Heart left ventricle (tissue), 16 donors: ENCODE data around the gene RSPH10B2. TPM values are rescaled to one million over a fixed set of nuclear protein-coding genes. Genes with fewer than 3 reads are reported as not detected.
A peak's percentile ranks its signal among the peaks of the same experiment; 100 is the strongest.
"Not testable (repeated sequence)": the region's sequence is repeated elsewhere in the genome, so short reads cannot be mapped to it uniquely, and the experiment has no call there.

Experiments used
- ATAC-seq, 4 donors: fragments of 200-7000 bp; cut with Tn5 transposase; one replicate each; pipeline ENCODE4 v1.9.1; 2020 to 2022; ENCODE audit warnings: moderate library complexity in 4 of 4, mild to moderate bottlenecking in 3 of 4, moderate number of reproducible peaks in 1 of 4
- DNase-seq, 5 donors: peaks; one replicate each; pipeline ENCODE4 v3.0.0-alpha.2; 2020
- H3K27ac ChIP-seq, 12 donors: fragments of 200-600 bp; sonication (generic) in 4 of 12; one replicate each; pipeline versions ENCODE4 v1.5.0 to v1.8.0; 2016 to 2022; ENCODE audit warnings: mild to moderate bottlenecking in 2 of 12
- H3K27me3 ChIP-seq, 9 donors: fragments of 200-600 bp; sonication (generic) in 2 of 9; one replicate each; pipeline versions ENCODE4 v1.5.1 to v1.8.0; 2016 to 2022; ENCODE audit warnings: mild to moderate bottlenecking in 3 of 9
- H3K36me3 ChIP-seq, 9 donors: fragments of 200-600 bp; sonication (generic) in 2 of 9; one replicate each; pipeline versions ENCODE4 v1.5.0 to v1.8.0; 2018 to 2022; ENCODE audit warnings: mild to moderate bottlenecking in 2 of 9
- H3K4me1 ChIP-seq, 12 donors: fragments of 200-600 bp; sonication (generic) in 4 of 12; one replicate each; pipeline versions ENCODE4 v1.5.0 to v1.8.0; 2016 to 2022; ENCODE audit warnings: mild to moderate bottlenecking in 3 of 12
- H3K4me3 ChIP-seq, 12 donors: fragments of 200-600 bp; sonication (generic) in 4 of 12; one replicate each; pipeline versions ENCODE4 v1.5.0 to v1.8.0; 2017 to 2022; ENCODE audit warnings: mild to moderate bottlenecking in 9 of 12, moderate library complexity in 4 of 12
- H3K9me3 ChIP-seq, 12 donors: fragments of 200-600 bp; sonication (generic) in 4 of 12; one replicate each; pipeline versions ENCODE4 v1.5.0 to v1.8.0; 2016 to 2022; ENCODE audit warnings: mild to moderate bottlenecking in 1 of 12
- POLR2A ChIP-seq, 2 donors: fragments of 450-650 bp; IDR thresholded peaks; one replicate each; pipeline ENCODE4 v1.6.1; 2017; ENCODE audit warnings: antibody characterized with exemption in 2 of 2, mild to moderate bottlenecking in 2 of 2, moderate library complexity in 2 of 2
- WGBS, 4 donors: extraction: QIAGEN DNeasy Blood & Tissue Kit in 2 of 4; methylation state at CpG; one replicate each; pipeline versions ENCODE4 v1.1.5 to v1.1.7; 2013 to 2018; 5-methylcytosine and 5-hydroxymethylcytosine counted together
- intact Hi-C, 10 donors: fragments of 100-400 bp; cut with DNase I; formaldehyde crosslinking; loops; one replicate each; pipeline versions ENCODE4 v1.11.1 to v1.14.2; 2022
- polyA plus RNA-seq, 2 donors: library from polyadenylated mRNA; stranded (reverse); fragments of 200-250 nt; gene quantifications; one replicate each; pipeline ENCODE4 v1.2.3, GENCODE V29; 2013
- total RNA-seq, 9 donors: library from RNA; depleted of rRNA in 2 of 9; stranded (reverse); fragments of >200 nt in 2 of 9; fragmentation: NEBNext Ultra II Directional in 3 of 9; extraction: Animal tissue kit (Norgen Biotek cat#: 25700) in 3 of 9; gene quantifications; one replicate each; pipeline versions ENCODE4 v1.1.0 to v1.2.4, GENCODE V29; 2016 to 2023
- TF ChIP-seq, protein P1 (sequence below), 12 donors: fragments of 200-600 bp; sonication (generic) in 4 of 12; IDR thresholded peaks; one replicate each; pipeline versions ENCODE4 v1.5.0 to v1.8.0; 2018 to 2022; ENCODE audit warnings: antibody characterized with exemption in 12 of 12, mild to moderate bottlenecking in 5 of 12
- donor health status: ischemic (EF 13 %, LVEDD 7.1; RV severe dilation, severe dysfunction).
- donor health status: healthy with polysubstance abuse.
- donor health status: DM: no; HTN: yes; CAD: no.
- donor health status: DM: no; HTN: no; CAD: no.
- donor health status: ischemic (EF 25% LVEDD 6.9; RV normal size, moderate dysfunction).
- donor health status: ischemic (EF 25% LVEDD 5.7; RV mildly dilated, moderate dysfunction).
- donor health status: healthy.
- donor health status: DM: yes; HTN: yes; CAD: no.
- donor health status: ischemic (EF 35%, LVEDD 5.7; RV mildly dilated, moderate dysfunction).
- donor health status: nonischemic (EF 11% LVEDD 7.7; RV severe dilation, severe dysfunction).
- donor health status: DM: yes; HTN: yes; CAD: no.
- donor health status: PGD.
- donor health status: ischemic (EF 29% LVEDD 5.4; RV normal size, mild dysfunction).
- donor health status: nonischemic (EF 23%, LVEDD 6.1; RV moderate dilation, normal function).

RSPH10B2 gene
- total and polyA plus RNA-seq, 11 donors = not detected

DNA sequence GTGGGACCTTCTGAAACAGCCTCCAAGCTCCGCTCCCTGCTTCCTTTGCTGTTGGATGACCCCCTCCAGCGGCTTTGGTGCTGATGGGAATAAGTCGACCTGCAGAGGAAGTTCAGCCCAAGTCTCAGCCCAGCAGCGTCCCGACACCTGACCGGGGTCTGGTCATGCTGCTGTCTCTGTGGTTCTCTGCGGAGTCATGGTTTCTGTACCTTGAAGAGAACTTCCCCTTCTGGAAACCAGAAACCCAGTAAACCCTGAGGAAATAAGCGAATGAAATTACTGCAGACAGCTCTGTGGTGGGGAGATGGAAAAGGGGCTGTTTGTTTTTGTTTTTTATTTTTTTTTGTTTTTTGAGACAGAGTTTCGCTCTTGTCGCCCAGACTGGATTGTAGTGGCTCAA, 28.9 kb upstream of the RSPH10B2 start:
- no peak for DNase-seq

GRCh38 chr7:6726341-6726740, 27.6 kb upstream of the RSPH10B2 start:
- not testable (repeated sequence) for H3K27me3 ChIP-seq, H3K27ac ChIP-seq, H3K4me3 ChIP-seq, H3K36me3 ChIP-seq, ATAC-seq, DNase-seq, H3K9me3 ChIP-seq
- intact Hi-C loops = loop anchor here in 1 of 10 donors (5.0 kb wide), 1 partner anchor 89 kb away; the partner anchor contains the start of gene ZNF316
- H3K4me1 ChIP-seq = peaks cover 0 to 19% (median 7%) of the 10 kb centered on the region in 12 donors
- WGBS, 4 donors = 89 to 94% (median 94%) methylated on average over 5 of the region's 5 CpGs

More for the DNA sequence above, 28.9 kb upstream of the RSPH10B2 start:
- Histone ChIP-seq H3K9me3 (no peaks in the 10 kb centered on the region), H3K4me3 (no peak overlapping the region), H3K27ac (no peak overlapping the region), H3K27me3 (peaks cover 0 to 3% (median 0%) of the 10 kb centered on the region in 9 donors), H3K36me3 (no peaks in the 10 kb centered on the region), H3K4me1 (peaks cover 0 to 6% (median 0%) of the 10 kb centered on the region in 12 donors)
- TF ChIP-seq, protein P1, sequence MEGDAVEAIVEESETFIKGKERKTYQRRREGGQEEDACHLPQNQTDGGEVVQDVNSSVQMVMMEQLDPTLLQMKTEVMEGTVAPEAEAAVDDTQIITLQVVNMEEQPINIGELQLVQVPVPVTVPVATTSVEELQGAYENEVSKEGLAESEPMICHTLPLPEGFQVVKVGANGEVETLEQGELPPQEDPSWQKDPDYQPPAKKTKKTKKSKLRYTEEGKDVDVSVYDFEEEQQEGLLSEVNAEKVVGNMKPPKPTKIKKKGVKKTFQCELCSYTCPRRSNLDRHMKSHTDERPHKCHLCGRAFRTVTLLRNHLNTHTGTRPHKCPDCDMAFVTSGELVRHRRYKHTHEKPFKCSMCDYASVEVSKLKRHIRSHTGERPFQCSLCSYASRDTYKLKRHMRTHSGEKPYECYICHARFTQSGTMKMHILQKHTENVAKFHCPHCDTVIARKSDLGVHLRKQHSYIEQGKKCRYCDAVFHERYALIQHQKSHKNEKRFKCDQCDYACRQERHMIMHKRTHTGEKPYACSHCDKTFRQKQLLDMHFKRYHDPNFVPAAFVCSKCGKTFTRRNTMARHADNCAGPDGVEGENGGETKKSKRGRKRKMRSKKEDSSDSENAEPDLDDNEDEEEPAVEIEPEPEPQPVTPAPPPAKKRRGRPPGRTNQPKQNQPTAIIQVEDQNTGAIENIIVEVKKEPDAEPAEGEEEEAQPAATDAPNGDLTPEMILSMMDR (IDR thresholded peaks at IDR 0.05) = no peak
- no peak for TF ChIP-seq POLR2A (IDR thresholded peaks at IDR 0.05)
- WGBS, 4 donors = 82 to 87% (median 85%) methylated on average over 7 to 10 of the region's 10 CpGs
- ATAC-seq = no peak
- intact Hi-C loops = loop anchor here in 1 of 10 donors (5.0 kb wide), 1 partner anchor 88 kb away; the partner anchor contains the start of gene ZNF316

DNA sequence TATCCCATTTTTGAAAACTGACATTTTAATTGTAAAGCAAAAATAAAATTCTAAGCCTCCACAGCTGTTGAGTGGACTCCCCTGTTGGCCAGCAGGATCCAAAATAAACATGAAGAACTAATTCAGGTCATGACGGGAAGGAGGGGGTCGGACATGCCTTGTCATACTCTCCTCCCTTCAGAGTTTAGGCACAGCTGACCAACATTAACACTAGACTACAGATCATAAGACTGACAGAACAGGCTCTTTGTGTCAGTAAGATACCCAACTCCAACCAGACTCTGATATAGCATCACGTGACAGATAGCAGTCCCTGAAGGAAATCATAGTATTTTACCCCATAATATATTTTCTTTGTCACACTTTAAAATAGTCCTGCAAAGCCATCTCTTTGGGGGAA, 26.2 kb upstream of the RSPH10B2 start:
- Histone ChIP-seq H3K4me3 (no peak overlapping the region), H3K4me1 (peaks cover 0 to 20% (median 9%) of the 10 kb centered on the region in 12 donors), H3K9me3 (no peaks in the 10 kb centered on the region), H3K27ac (no peak overlapping the region), H3K36me3 (peaks cover 0 to 6% (median 5%) of the 10 kb centered on the region in 9 donors), H3K27me3 (peaks cover 0 to 3% (median 0%) of the 10 kb centered on the region in 9 donors)
- WGBS, 4 donors = 58 to 67% (median 63%) methylated on average over 3 of the region's 3 CpGs
- intact Hi-C loops = loop anchor here in 3 of 10 donors (2.0 to 5.0 kb wide), 2 partner anchors 21 to 90 kb away; partner anchors contain the start of genes ZNF12 (in 2 of the 3) and ZNF316 (in 1 of the 3)
- no peak for TF ChIP-seq POLR2A (IDR thresholded peaks at IDR 0.05)
- TF ChIP-seq, protein P1 (IDR thresholded peaks at IDR 0.05) = no peak
- ATAC-seq = no peak
- no peak for DNase-seq

GRCh38 chr7:6728893-6729491, 24.9 kb upstream of the RSPH10B2 start:
- ATAC-seq = not testable (repeated sequence)
- intact Hi-C loops = loop anchor here in 4 of 10 donors (1.0 to 5.0 kb wide), 3 partner anchors 22 to 92 kb away; partner anchors contain the start of genes ZNF12 (in 2 of the 4) and ZNF316 (in 1 of the 4)

More at GRCh38 chr7:6728893-6729491, 24.9 kb upstream of the RSPH10B2 start:
- peak overlapping the region; percentile 64 to 95 (median 84) for H3K4me3 ChIP-seq
- H3K4me1 ChIP-seq = peaks cover 0 to 20% (median 9%) of the 10 kb centered on the region in 12 donors
- H3K36me3 ChIP-seq = peaks cover 0 to 19% (median 18%) of the 10 kb centered on the region in 9 donors
- H3K27me3 ChIP-seq, DNase-seq, H3K9me3 ChIP-seq: not testable (repeated sequence)
- peak overlapping the region; percentile 59 to 93 (median 88) for H3K27ac ChIP-seq
- whole genome bisulfite sequencing, 4 donors = 52 to 66% (median 65%) methylated on average over 27 to 29 of the region's 29 CpGs
